Left hindlimb (tissue), 1 donor: Measurements from ENCODE around the gene UBE2C.
"Not testable (repeated sequence)": the region's sequence is repeated elsewhere in the genome, so short reads cannot be mapped to it uniquely, and the experiment has no call there.

ENCODE experiments used
- DNase-seq: peaks from one replicate; pipeline ENCODE4 v3.0.0-alpha.2; 2018

Gene UBE2C

DNA sequence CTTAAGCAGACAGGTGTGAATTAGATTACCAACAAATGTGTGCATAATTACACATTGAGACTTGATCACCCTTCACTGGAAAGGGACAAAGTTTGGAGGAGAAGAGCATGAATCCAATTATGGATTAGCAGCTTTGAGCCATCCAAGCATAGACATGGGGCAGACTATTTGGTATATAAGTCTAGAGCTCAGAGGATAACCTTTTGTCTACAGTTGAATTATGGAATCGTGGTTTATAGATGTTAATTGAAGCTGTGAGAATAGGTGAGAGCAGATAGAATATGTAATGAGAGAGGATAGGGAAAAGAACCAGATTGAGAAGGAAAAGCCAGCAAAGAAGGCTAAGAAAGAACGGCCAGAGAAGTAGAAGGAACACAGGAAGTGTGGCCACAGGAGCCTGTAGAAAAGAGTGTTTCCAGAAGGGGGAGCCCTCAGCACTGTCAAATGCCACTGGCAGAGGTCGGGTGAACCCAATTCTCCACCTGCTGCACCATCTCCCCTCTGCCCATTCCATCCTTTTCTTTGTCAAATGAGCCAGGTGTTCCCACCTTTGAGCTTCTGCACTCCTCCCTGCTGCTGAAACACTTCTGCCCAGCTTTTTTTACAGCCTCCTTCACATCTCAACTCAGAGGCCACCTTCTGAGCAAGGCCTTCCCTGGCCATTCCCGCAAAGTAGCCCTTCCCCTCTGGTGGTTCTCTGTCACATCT is 13.4 kb upstream of the UBE2C start:
- DNase-seq = no peak

DNA sequence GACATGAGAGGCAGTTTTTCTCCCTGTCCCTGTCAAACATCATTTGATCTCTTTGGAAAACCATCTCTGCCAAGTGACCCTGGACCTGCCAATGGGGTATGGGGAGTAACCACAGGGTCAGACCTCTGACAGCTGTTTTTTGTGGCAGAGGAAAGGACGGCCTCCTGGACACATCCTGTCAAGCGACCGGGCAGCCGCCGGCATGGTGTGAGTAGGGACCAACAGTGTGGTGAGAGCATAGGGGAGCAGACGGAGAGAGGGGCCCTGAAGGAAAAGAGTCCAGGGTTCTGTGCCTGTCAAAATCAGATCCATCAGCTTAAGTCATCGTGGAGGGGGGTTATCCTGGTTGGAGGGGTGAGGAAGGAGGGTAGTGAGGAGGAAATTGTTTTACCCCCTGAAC is 10.6 kb upstream of the UBE2C start:
- no peak for DNase-seq

DNA sequence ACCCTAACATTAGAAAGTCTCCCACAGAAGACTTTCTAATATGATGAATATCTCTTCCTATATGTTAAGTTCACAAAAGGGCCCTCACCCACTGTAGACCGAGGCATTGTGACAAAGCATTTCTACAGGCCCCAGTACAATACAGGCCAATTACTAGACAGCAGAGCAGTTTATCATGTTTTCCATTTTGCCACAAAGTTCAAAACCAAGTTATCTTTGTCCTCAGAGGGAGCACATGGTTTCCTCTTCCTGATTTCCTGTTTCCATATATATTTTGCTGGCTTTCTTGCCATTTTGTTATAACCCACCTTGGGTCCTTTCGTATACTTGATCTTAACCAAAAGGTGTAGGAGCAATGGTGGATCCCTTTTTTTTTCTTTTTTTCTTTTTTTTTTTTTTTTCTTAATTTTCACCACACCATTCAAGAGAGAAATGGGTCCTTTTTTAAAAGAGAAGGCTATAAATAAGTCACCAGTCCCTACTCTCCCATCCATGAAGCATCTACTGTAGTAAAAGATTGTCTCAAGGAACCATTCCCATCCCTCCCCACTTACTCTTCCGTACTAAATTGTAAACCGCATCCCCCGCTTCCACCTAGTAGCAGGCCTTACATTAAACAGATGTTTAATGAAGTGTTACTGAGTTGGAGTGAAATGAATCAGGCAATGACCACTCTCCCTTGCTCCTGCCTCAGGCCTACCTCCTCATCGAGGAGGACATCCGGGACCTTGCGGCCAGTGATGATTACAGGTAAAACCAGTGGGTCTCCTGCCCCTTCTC is 2.1 kb upstream of the UBE2C start:
- DNase-seq = no peak

DNA sequence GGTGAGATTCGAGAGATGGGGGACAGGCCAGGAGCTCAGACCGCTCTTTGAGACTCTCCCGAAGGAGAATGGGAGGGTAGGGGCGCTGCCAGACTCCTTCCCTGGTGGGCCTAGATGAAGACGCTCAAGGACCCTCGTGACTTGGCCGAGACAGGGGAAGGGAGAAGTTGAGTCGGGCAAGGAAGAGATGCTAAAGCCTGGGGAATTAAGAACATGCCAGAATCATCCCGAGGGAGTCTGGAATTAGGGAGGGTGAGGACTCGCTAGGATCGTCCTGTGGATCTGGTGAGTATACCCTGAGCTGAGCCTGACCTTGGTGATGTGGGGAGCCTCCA is 529 bp downstream of the UBE2C start:
- DNase-seq = no peak

DNA sequence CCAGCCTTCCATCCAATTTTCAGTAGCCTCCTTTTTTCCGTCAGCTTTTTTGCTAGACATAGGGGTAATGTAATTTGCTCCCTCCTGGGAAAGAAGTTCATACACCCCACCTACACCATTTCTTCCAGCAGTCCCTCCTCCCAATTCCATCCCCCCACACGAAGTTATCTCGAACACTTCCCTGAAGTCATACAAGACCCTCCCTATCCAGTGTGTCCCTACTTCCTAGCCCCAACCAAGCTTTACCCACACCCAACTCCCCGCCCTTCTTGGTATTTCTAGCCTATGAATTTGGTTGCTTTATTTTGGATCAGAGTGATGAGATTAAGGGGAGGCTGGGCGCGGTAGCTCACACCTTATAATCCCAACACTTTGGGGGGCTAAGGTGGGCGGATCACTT is 1.0 kb downstream of the UBE2C start:
- DNase-seq = no peak

DNA sequence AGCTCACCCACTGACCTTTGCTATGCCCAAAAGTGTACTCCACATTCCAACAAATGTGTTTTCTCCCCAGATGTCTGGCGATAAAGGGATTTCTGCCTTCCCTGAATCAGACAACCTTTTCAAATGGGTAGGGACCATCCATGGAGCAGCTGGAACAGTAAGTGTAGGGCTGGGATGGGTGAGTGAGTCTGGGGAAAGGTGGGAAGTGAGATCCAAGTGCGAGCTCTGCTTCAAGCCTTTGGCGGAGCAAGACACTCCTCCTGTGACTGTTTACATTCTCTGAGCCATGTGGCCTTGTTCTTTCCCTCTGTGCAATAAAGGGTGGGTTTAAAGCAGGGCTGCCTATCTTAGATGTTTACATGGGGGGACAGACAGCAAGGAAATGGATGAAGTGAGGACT is 1.9 kb downstream of the UBE2C start:
- no peak for DNase-seq

DNA sequence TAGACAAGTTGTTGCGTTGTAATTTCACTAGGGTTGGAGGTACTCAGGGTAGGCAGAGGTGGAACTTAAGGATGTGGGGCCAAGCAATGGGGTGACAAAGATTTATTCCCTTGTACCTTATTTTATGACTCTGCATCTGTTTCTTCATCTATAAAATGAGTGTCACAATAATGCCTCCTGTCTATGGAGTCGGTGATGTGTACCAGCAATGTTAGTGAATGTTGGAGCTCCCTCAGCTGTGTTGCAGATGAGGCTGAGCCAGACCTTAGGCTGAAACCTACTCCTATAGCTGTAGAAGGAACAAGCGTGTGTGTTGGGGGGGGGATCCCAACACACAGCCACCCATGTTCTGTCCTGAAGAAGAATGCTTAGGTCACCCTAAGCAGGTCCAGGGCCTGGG is 4.5 kb downstream of the UBE2C start:
- DNase-seq = no peak

DNA sequence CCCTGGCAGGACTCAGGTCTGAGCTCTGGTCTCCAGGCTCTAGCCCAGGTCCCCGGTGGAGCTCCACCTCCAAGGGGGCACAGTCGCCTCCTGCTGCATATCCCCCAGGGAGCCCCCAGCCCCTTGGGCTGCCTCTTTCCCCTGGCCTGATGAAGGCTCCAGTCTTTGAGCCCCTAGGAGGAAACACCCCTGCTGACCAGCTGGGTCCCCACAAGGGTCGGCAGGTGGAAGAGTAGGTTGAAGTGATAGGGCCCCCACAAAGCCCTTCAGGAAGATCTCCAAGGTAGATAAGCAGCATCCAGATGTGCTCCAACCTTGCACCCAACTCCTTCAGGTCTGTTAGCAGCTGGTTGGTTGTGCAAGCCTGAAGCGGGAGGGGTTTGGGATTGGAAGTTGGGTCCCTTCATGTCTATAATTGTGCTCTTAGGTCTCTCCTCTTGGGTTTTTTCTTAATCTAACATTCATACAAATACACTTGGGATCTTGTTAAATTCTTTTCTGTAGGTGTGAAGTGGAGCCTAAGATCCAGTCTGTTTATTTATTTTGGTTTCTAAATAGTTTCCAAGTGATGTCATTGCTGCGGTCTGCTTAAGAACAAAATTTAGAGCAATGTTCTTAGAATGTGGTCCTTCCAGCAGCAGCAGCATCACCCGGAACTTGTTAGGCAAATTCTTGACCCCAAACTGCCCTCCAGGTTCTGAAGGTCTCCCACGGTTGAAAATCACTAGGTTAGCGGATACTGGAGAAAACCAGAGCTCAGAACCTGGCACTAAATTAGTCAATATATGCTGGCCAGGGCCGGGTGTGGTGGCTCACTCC is 5.1 kb downstream of the UBE2C start:
- no peak for DNase-seq

DNA sequence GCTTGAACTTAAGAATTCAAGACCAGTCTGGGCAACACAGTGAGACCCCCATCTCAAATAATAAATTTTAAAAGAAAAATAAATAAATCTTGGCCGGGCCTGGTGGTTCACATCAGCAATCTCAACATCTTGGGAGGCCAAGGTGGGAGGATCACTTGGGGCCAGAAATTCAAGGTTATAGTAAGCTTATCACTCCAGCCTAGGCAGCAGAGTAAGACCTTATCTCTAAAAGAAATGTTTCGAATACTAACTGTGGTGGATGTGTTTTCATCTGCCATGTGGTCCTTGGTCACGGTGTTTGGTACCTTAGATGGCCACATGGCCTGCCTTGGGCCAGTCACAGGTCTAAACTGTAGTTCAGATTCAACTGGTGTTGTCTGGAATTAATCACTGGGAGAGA is 5.8 kb downstream of the UBE2C start:
- DNase-seq = no peak

DNA sequence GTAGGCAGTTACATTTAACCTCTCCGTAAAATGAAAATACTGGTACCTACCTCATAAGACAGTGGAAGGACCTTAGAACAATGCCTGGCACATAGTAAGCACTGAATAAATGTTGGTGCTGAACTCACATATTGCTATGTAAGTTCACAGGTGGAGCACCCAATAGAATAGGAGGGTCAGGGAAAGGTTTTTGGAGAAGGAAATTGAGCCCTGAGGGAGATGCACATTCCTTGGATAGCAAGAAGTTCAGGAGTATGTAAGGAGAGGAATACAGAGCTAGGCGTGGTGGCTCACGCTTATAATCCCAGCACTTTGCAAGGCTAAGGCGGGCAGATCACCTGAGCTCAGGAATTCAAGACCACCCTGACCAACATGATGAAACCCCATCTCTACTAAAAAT is 7.0 kb downstream of the UBE2C start:
- DNase-seq = no peak

DNA sequence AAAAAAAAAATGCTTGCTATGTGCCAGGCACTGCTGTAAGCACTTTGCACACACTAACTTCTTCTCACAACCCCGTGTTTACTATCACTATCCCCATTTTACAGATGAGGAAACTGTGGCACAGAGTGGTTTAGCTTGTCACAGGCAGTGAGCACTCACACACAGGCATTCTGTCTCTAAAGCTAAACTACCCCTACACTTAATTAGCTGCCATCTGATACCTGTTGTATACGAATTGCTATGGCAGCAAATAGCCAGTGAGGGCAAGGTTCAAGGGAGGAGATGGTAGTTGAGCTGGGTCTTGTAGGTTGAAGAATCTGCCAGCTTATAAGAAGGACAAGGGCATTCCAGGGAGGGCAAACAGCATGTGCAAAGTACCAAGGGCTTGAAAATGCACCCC is 9.5 kb downstream of the UBE2C start:
- no peak for DNase-seq

DNA sequence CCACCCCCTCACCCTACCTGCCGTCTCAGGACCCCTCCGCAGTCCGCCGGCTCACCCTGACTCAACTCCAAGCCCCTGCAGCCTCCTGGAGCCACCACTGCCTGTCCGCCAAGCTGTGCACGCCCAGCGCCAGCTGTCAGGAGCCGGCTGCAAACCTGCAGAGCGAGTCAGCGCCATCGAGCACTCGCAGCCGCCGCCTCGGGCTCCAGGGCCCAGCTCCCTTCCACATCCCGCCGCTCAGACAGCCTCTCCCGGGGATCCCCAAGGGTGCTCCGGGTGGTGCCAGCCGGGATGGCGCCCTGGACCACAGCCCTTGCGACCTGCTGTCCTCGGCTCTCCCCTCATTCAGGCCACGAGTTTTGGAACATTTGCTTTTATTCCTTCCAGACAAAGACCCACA is 10.4 kb downstream of the UBE2C start:
- DNase-seq = no peak

DNA sequence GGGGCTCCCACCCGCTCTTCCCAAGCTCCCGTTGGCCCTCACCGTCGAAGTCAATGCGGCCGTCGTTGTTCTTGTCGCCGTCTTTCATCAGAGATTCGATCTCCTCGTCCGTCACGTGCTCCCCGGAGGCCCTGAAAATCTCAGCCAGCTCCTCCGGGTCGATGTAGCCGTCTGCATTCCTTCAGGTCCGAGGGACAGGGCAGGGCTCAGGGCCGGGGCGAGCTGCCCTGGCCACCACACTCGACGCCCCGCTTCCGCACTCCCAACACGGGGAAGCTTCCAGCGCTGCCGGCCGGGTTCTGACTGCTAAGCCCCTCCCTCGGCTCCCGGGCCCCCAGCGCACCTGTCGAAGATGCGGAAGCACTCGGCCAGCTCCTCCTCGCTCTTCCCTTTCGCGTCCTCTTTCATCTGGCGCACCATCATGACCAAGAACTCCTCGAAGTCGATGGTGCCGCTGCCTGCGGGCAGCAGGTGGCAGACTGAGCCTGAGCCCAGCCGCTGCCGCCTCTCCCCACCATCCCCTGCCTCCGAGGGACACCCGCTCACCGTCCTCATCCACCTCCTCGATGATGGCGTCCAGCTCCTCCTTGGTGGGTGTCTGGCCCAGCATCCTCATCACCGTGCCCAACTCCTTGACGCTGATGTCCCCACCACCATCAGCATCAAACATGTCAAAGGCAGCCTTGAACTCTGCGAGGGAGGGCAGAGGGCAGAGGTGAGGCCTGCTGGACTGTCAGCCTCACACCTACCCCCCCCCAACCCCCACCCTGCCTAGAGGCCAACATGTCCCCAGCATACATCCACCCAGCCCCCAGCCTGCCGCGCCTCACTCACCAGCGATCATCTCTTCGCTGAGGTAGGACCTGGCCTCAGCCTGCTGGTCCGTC is 11.7 kb downstream of the UBE2C start:
- DNase-seq = no peak

DNA sequence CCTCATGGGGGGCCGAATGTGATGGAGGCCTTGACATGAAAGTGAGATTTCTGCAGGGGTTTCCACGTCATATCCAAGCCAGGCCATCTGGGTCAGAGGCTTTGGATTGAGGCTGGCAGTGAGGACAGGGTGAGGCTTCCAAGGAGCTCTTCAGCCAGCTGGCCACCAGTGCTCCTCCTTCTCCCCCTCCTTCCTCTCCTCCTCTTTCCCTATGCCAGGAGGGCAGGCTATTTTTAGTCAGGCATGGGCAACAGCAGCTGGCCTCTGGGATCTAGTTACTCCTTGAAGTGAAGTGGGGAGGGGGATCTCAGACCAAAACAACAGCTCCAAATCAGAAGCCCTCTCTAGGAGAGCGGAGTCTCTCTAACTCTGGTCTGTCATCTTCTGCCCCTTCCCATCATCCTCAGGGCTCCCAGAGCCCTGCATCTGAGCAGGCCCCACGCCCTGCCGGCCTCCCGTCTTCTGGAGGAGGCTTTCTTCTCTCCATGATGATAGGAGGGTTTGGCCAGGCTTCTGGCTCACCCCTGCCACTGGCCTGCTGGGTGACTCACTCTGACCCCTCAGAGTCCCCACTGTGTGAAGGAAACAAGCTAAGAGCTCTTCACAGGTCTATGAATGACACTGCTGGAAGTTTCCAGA is 14.1 kb downstream of the UBE2C start:
- peak; percentile 60 for DNase-seq

DNA sequence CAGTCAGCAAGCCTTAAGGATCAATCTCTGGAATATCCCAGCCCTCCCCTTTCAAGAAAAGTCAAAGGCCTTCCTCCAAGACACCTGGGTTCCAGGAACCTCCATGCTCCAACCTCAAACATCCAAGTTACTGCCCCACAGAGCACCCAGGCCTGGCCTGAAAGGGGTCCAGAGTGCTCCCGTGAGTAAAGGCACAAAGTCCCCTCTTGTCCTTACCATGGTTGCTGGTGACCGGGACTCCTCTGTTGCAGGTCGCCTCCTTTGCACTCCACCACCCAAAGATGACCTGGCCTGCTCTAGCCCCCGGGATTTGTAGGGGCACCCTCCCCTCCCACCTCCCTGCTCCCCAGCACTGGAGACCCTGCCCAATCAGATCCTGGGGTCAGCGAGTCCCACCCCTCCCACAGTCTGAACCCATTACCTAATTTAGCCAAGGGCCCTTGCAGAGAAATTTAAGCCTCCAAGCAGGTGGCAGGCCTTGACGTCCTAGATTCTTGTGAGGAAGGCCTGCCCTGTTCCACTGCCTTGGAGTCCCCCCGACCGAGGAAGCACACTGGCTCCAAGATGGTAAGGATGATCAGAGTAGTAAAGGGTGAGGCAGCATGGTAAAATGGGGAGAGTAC is 14.7 kb downstream of the UBE2C start, which contains the start of gene TNNC2:
Gene TNNC2, minus strand, starts transcription at position 283 of the 623 bp plus-strand sequence. Its CDS starts 64 bp downstream, at position 219.
- no peak for DNase-seq

DNA sequence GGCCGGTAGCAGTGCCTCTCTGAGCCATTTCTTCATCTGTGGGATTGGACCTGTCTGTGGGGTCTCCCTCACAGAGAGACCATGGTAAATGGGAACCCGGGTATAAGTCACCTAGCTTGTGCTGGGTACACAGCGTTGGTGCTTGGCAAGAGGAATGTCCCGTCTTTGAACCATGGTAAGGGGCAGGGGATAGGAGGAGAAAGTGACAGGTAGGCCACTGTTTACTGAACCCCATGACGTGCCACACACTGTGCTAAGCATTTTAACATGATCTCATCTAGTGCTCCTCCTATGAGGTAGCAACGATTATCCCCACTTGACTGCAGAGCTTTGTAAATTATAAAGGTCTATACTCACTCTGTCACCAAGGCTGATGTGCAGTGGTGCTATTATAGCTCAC is 15.3 kb downstream of the UBE2C start:
- no peak for DNase-seq

DNA sequence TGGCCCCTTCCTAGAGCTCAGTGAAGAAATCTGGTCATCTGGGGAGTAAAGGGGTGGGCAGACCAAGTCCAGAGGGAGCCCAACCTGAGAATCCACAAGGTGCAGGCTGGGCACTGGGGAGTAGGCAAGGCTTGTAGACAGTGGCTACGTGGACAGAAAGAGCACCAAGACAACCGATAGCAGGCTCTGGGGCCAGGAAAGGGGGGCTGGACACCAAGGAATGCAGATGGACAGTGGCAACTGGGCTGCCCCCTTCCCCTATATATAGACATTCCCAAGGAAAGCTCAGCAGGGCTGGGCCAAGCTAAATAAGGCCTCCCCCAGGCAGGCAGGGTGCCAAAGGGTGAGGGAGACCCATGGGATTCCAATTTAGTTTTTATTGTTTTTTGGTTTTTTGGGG is 16.1 kb downstream of the UBE2C start:
- peak; percentile 76 for DNase-seq

DNA sequence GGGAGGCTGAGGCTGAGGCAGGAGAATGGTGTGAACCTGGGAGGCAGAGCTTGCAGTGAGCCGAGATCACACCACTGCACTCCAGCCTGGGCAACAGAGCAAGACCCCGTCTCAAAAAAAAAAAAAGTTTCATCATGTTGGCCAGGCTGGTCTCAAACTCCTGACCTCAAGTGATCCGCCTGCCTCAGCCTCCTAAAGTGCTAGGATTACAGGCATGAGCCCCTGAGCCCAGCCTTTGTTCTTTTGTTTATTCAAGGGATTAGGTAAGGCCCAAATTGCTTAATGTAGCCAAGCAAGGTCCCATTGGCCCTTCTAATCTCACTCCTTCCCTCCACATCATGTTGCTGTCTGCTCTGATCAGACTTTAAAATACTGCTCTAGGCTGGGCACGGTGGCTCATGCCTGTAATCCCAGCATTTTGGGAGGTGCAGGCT is 17.2 kb downstream of the UBE2C start:
- DNase-seq = not testable (repeated sequence)

DNA sequence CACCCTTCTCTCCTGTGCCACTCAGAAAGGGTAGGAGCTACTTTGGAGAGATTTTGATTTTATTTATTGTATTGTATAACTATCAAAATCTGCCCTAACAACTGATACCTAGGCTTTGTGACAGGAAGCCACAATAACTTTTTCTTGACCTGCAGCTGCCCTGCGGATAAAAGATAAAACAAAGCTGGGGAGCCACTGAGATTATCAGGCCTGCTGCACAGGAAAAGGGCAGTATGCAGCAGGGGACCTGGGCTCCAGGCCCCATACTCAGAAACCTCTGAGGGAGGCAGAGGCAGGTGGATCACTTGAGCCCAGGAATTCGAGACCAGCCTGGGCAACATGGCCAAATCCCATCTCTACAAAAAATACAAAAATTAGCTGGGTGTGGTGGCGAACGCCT is 20.2 kb downstream of the UBE2C start:
- DNase-seq = no peak

DNA sequence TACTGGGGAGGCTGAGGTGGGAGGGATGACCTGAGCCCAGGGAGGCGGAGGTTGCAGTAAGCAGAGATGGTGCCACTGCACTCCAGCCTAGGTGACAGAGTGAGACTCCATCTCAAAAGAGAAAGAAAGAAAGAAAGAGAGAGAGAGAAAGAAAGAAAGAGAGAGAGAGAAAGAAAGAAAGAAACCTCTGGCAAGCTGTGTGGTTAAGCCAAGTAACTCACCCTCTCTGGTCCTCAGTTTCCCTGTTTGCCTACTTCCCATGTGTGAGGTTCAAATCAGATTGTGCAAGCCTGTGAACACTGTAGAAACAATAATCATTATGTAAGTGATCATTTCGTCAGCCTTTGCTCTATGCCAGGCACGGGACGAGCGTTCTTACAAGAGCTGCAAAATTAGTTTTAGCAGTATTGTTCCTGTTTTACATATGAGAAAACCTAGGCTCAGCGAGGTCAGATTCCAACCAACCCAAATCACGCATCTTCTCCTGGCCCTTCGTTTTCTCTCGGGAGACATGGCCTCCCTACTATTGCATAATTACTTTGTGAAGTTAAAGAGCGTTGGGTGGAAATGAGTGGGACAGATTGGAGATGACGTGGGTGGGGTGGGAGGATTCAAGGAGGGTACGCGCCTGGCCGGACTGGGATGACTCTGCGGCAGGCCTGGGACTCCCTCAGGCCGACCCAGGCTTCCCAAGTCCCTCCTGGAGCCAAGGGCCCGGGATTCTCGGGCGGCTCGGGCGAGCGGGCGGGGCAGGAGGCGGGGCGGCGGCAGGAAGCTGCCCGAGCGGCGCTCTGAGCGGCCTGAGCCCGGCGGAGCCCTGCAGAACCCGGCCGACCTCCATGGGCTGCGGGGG is 20.8 kb downstream of the UBE2C start, which contains the start of gene SNX21:
Gene SNX21, plus strand, starts transcription at position 770 of the 853 bp plus-strand sequence. CDS start 121 bp downstream, outside the sequence.
- peak; percentile 91 for DNase-seq
